RWPE1 (cell line): ENCODE measurements around the gene LRRC27.
"Not testable (repeated sequence)": the region's sequence is repeated elsewhere in the genome, so short reads cannot be mapped to it uniquely, and the experiment has no call there.

Source experiments
- CTCF ChIA-PET: fragments of 350-600 bp; sonication (Branson Sonifier 250); formaldehyde crosslinking; extraction: SDS; loops from one replicate; lab custom pipeline; 2021; lab: Yijun Ruan, JAX
- POLR2A ChIA-PET: fragments of 400-600 bp; formaldehyde crosslinking; extraction: SDS; loops from one replicate; lab custom pipeline; 2020; ENCODE audit warnings: antibody characterized with exemption; ENCODE audit not compliant: low non-redundant PET; lab: Yijun Ruan, JAX
- DNase-seq: peaks from one replicate; pipeline ENCODE4 v3.0.0; 2012; ENCODE audit warnings: low spot score
- H3K27ac ChIP-seq: fragments of 450-650 bp; 2 replicates; pipeline ENCODE4 v1.5.1; 2017
- TF ChIP-seq, protein P1 (sequence below): fragments of 450-650 bp; conservative IDR thresholded peaks from 2 replicates; pipeline ENCODE4 v1.5.1; 2017; ENCODE audit warnings: low read depth, mild to moderate bottlenecking

Gene LRRC27

DNA sequence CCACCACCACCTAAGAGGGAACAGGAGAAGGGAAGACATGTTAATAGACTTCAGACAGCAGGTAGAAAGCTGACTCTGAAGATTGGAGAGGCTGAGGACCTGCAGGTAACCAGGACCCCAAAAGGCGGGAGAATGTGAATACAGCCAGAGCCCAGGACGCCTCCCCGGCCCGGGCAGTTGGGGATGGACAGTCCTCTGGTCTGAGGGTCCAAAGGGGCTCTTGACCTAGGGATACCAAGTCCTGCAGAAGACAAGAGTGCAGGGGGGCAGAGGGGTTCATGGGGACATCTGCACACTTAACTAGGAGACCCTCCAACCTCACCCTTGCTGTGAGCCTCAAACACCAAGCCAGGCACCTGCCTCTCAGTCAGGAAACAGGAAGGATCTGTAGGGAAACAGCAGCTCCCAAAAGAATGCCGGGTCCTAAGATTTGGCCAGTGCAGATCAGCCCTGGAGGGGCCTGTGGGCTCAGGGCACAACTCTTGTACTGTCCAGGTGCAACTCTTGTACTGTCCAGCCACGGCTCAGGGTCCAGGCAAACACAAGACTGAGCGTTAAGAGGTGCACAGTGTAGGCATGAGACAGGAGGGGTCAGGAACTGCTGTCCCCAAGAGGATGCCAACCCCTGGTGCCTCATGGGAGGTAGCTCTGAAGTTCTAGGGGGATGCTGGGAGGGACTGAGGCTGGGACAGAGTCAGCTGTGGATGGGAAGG lies 22.0 kb upstream of the LRRC27 start:
- no peak for DNase-seq
- POLR2A ChIA-PET, result no interaction called here
- CTCF ChIA-PET, result no interaction called here
- H3K27ac ChIP-seq, result no peak overlapping the region
- TF ChIP-seq, protein P1, sequence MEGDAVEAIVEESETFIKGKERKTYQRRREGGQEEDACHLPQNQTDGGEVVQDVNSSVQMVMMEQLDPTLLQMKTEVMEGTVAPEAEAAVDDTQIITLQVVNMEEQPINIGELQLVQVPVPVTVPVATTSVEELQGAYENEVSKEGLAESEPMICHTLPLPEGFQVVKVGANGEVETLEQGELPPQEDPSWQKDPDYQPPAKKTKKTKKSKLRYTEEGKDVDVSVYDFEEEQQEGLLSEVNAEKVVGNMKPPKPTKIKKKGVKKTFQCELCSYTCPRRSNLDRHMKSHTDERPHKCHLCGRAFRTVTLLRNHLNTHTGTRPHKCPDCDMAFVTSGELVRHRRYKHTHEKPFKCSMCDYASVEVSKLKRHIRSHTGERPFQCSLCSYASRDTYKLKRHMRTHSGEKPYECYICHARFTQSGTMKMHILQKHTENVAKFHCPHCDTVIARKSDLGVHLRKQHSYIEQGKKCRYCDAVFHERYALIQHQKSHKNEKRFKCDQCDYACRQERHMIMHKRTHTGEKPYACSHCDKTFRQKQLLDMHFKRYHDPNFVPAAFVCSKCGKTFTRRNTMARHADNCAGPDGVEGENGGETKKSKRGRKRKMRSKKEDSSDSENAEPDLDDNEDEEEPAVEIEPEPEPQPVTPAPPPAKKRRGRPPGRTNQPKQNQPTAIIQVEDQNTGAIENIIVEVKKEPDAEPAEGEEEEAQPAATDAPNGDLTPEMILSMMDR, result no peak

DNA sequence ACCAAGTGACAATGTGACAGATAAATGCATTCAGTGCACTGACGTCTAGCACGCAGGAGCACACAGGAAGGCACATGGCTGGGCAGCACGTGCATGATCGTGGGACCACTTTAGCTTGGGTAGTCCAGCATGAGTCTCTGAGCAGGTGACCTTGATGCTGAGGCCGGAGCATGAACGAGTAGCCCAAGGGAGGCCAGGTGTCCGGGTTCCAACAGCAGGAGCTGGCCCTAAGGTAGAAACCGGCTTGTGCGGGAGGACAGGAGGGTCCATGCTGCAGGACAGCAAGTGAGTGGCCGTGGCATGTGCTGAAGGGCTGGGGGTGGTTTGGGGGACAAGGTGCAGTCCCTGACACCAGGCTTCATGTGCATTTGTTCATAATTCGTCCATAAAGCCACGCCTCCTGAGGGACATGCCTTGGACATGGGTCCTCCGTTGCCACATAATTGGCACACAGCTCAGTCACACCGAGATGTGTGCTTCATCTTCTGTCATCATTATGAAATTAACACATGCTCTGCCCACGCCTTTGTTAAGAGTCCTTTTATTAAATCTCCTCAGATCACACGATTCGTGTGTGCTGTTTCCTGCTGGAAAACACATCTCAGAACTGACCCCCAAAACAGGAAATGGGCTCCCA lies 21.2 kb upstream of the LRRC27 start:
- CTCF ChIA-PET, result no interaction called here
- TF ChIP-seq, protein P1, result no peak
- DNase-seq, result no peak
- POLR2A ChIA-PET, result no interaction called here
- no peak overlapping the region for H3K27ac ChIP-seq

DNA sequence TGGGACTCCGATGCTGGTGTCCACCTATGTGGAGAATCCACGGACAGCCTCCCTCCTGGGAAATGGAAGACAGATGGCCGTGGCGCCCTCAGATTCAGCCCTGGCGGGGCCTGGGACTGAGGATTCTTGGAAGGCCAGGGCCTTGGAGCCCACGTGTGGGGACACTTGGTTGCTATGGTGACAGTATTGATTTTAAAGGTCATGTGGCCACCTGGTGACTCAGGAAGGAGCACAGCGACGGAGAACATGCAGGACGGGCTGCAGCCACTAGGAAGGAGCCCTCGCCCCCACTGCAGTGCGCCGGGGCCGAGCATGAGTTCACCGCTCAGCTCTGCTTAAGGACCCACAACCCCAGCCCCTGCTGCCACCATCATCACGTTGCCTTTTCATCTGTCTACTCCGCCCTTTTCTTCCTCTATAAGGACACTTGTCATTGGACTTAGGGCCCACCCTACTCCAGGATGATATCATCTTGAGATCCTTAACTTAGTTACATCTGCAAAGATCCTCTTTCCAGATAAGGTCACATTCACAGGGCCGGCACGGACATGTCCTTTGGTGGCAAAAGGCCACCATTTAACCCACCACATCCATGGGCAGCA lies 20.6 kb upstream of the LRRC27 start:
- ChIA-PET POLR2A (no interaction called here), CTCF (no interaction called here)
- no peak overlapping the region for H3K27ac ChIP-seq
- DNase-seq, result no peak
- TF ChIP-seq, protein P1, result no peak

DNA sequence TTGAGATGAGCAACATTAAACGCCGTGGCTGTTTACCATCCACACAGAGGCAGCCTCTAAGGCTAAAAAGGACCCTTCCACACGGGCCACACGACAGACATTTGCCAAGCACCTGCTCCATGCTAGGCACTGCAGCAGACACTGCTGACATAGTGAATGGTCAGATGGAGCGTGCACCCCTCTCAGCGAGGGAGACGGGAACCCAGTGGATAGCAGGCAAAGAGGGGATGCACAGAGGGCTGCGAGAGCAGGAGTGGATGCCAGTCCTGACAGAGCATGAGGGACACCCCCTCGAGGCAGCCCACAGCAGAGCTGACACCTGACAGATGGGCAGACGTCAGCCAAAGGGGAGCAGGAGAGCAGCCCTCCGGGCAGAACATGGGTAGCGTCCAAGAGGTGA lies 18.7 kb upstream of the LRRC27 start:
- no peak for DNase-seq
- H3K27ac ChIP-seq, result no peak overlapping the region
- ChIA-PET POLR2A (no interaction called here), CTCF (no interaction called here)
- TF ChIP-seq, protein P1, result no peak

DNA sequence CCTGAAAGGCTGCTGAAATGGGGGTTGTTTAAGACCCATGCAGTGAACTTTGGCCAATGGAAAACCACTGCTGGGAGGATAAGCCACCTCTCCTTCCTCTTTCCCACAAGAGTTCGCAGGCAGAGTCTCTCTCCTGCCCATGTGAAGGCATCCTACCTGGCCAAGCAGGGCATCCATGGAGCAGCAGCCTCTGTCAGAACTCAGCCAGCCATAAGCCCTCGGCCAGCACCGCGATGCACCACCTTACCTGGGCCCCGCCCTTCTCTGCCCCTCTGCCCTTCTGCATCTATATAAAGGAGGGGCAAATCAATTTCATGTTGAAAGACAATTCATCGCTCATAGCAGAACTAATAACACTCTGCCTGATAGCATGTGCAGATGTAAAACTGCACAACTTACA lies 18.1 kb upstream of the LRRC27 start:
- no peak for DNase-seq
- H3K27ac ChIP-seq, result no peak overlapping the region
- POLR2A ChIA-PET, result no interaction called here
- CTCF ChIA-PET, result no interaction called here
- TF ChIP-seq, protein P1, result no peak

DNA sequence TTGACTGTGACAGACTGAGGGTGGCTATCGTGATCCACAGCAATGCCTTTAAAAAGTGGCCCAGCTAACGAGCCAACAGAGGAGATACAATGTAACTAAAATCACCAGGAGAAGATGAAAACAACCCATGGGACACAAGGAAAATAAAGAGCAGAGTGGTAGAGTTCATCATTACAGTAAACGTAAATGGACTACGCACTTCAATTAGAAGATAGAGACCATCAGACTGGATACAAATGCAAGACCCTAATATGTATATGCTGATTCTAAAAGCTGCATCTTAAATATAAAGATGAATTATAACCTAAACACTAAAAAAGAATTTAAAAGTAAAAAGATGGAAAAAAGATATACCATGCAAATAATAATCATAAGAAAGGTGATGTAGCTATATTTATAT lies 17.7 kb upstream of the LRRC27 start:
- DNase-seq, result no peak
- POLR2A ChIA-PET, result no interaction called here
- TF ChIP-seq, protein P1, result no peak
- CTCF ChIA-PET, result no interaction called here
- no peak overlapping the region for H3K27ac ChIP-seq

DNA sequence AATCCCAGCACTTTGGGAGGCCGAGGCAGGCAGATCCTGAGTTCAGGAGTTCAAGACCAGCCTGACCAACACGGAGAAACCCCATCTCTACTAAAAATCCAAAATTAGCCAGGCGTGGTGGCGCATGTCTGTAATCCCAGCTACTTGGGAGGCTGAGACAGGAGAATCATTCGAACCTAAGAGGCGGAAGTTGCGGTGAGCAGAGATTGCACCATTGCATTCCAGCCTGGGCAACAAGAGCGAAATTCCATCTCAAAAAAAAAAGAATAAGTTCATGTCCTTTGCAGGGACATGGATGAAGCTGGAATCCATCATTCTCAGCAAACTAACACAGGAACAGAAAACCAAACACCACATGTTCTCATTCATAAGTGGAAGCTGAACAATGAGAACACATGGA lies 17.1 kb upstream of the LRRC27 start:
- POLR2A ChIA-PET, H3K27ac ChIP-seq, DNase-seq: not testable (repeated sequence)
- CTCF ChIA-PET, result interaction anchor here (0.7 kb wide), 1 partner anchor 453 kb away, joined by 3 read pairs; no protein-coding TSS in a partner anchor
